Osteoblast (primary cell): ENCODE measurements around the gene TSR3. TPM values are rescaled to one million over a fixed set of nuclear protein-coding genes. Genes with fewer than 3 reads are reported as not detected.

ENCODE experiments used
- DNase-seq: peaks from one replicate; pipeline ENCODE4 v3.0.0; 2011; ENCODE audit warnings: low spot score, mixed read lengths; ENCODE audit not compliant: insufficient read length; ENCODE audit errors: missing footprints
- H2AFZ ChIP-seq: 2 replicates; pipeline ENCODE4 v1.6.0; 2011; ENCODE audit warnings: mild to moderate bottlenecking, low read length
- H3K27ac ChIP-seq: 2 replicates; pipeline ENCODE4 v1.5.1; 2011; ENCODE audit warnings: mild to moderate bottlenecking, low read depth, low read length, moderate library complexity
- H3K27me3 ChIP-seq: 2 replicates; pipeline ENCODE4 v1.6.0; 2012; ENCODE audit warnings: mild to moderate bottlenecking, control low read depth, inconsistent platforms, low read length, moderate library complexity; ENCODE audit not compliant: insufficient read depth
- H3K36me3 ChIP-seq: 2 replicates; pipeline ENCODE4 v1.5.1; 2011; ENCODE audit warnings: mild to moderate bottlenecking, low read length, control low read depth, moderate library complexity; ENCODE audit not compliant: insufficient read depth
- H3K4me1 ChIP-seq: 2 replicates; pipeline ENCODE4 v1.5.1; 2011; ENCODE audit warnings: mild to moderate bottlenecking, low read length, control low read depth, moderate library complexity; ENCODE audit not compliant: insufficient read depth
- H3K4me2 ChIP-seq: 2 replicates; pipeline ENCODE4 v1.6.0; 2011; ENCODE audit warnings: mild to moderate bottlenecking, low read length; ENCODE audit not compliant: insufficient read depth
- H3K4me3 ChIP-seq: fragments of 200-600 bp; sonication (generic); 3 replicates; pipeline ENCODE4 v1.5.1; 2012; ENCODE audit warnings: mild to moderate bottlenecking, low read length, inconsistent platforms; ENCODE audit not compliant: insufficient read depth
- H3K79me2 ChIP-seq: 2 replicates; pipeline ENCODE4 v1.6.0; 2012; ENCODE audit warnings: mild to moderate bottlenecking, low read length, control low read depth, inconsistent platforms; ENCODE audit not compliant: insufficient read depth
- H3K9me3 ChIP-seq: 2 replicates; pipeline ENCODE4 v1.5.1; 2011; ENCODE audit warnings: low read depth, low read length, control low read depth
- H4K20me1 ChIP-seq: 2 replicates; pipeline ENCODE4 v1.6.0; 2012; ENCODE audit warnings: mild to moderate bottlenecking, low read length, control low read depth; ENCODE audit not compliant: insufficient read depth
- CTCF ChIP-seq: IDR thresholded peaks from 2 replicates; pipeline ENCODE4 v1.5.1; 2011; ENCODE audit warnings: mild to moderate bottlenecking, low read depth, low read length, moderate library complexity; ENCODE audit errors: extremely low read depth
- total RNA-seq: library from RNA; depleted of rRNA; stranded (reverse); fragments of >200 nt; gene quantifications from 2 replicates; pipeline ENCODE4 v1.2.3, GENCODE V29; 2012

TSR3 gene
- total RNA-seq, 1 donor = 53.6 TPM

- Histone ChIP-seq H3K27me3 (no peaks in the 10 kb centered on the region), H4K20me1 (no peaks in the 10 kb centered on the region), H3K79me2 (no peaks in the 10 kb centered on the region), H3K27ac (no peak overlapping the region), H3K36me3 (no peaks in the 10 kb centered on the region), H3K4me1 (no peaks in the 10 kb centered on the region), H3K4me3 (no peak overlapping the region), H3K9me3 (no peaks in the 10 kb centered on the region), H3K4me2 (no peak overlapping the region), H2AFZ (no peak overlapping the region)
- no peak for TF ChIP-seq CTCF
- no peak for DNase-seq
These were observed 46.7 kb upstream of the TSR3 start for GRCh38 chr16:1398351-1398750.

- Histone ChIP-seq H2AFZ (no peak overlapping the region), H3K9me3 (no peaks in the 10 kb centered on the region), H3K4me3 (no peak overlapping the region), H3K36me3 (no peaks in the 10 kb centered on the region), H3K27ac (no peak overlapping the region), H3K4me2 (no peak overlapping the region), H3K27me3 (no peaks in the 10 kb centered on the region), H3K4me1 (no peaks in the 10 kb centered on the region), H4K20me1 (no peaks in the 10 kb centered on the region), H3K79me2 (no peaks in the 10 kb centered on the region)
- no peak for DNase-seq
- no peak for TF ChIP-seq CTCF
These were observed 46.1 kb upstream of the TSR3 start for GRCh38 chr16:1397779-1398178.

GRCh38 chr16:1395444-1396031 is 43.9 kb upstream of the TSR3 start:
- no peak for TF ChIP-seq CTCF
- DNase-seq = no peak
- no peaks in the 10 kb centered on the region for H3K79me2 ChIP-seq
- no peaks in the 10 kb centered on the region for H3K9me3 ChIP-seq
- H3K4me3 ChIP-seq = no peak overlapping the region
- no peaks in the 10 kb centered on the region for H4K20me1 ChIP-seq
- H3K27me3 ChIP-seq = no peaks in the 10 kb centered on the region
- H3K4me1 ChIP-seq = no peaks in the 10 kb centered on the region
- no peak overlapping the region for H2AFZ ChIP-seq
- no peak overlapping the region for H3K27ac ChIP-seq
- H3K4me2 ChIP-seq = no peak overlapping the region
- H3K36me3 ChIP-seq = peaks cover 4% of the 10 kb centered on the region

GRCh38 chr16:1394367-1394951 is 42.8 kb upstream of the TSR3 start:
- TF ChIP-seq CTCF = no peak
- Histone ChIP-seq H4K20me1 (no peaks in the 10 kb centered on the region), H3K27me3 (no peaks in the 10 kb centered on the region), H3K4me1 (no peaks in the 10 kb centered on the region), H3K4me2 (no peak overlapping the region), H3K9me3 (no peaks in the 10 kb centered on the region), H3K79me2 (no peaks in the 10 kb centered on the region), H2AFZ (no peak overlapping the region), H3K4me3 (no peak overlapping the region), H3K27ac (no peak overlapping the region), H3K36me3 (peaks cover 7% of the 10 kb centered on the region)
- no peak for DNase-seq
